Esophagus muscularis mucosa (tissue), 4 donors: ENCODE results near the gene COL5A1. TPM values are rescaled to one million over a fixed set of nuclear protein-coding genes. Genes with fewer than 3 reads are reported as not detected.
A peak's percentile ranks its signal among the peaks of the same experiment; 100 is the strongest.

Source experiments
- DNase-seq: peaks from one replicate; pipeline ENCODE4 v3.0.0-alpha.2; 2017; ENCODE audit errors: extremely low spot score
- H3K27ac ChIP-seq, 4 donors: fragments of 200-600 bp; sonication (generic); replicated peaks in 1 of 4; 1 replicate in 3 of 4; 2 replicates in 1 of 4; pipeline ENCODE4 v1.5.1; 2016 to 2019; ENCODE audit warnings: mild to moderate bottlenecking in 1 of 4
- H3K27me3 ChIP-seq, 4 donors: fragments of 200-600 bp; sonication (generic); one replicate each; pipeline versions ENCODE4 v1.5.1 to v1.6.0; 2016 to 2019
- H3K36me3 ChIP-seq, 4 donors: fragments of 200-600 bp; sonication (generic); one replicate each; pipeline ENCODE4 v1.5.1; 2016 to 2019
- H3K4me1 ChIP-seq, 4 donors: fragments of 200-600 bp; sonication (generic); one replicate each; pipeline ENCODE4 v1.5.1; 2016 to 2019
- H3K4me3 ChIP-seq, 4 donors: fragments of 200-600 bp; sonication (generic); 1 replicate in 2 of 4; 2 replicates in 2 of 4; pipeline ENCODE4 v1.5.1; 2016 to 2019; ENCODE audit warnings: mild to moderate bottlenecking in 4 of 4, moderate library complexity in 1 of 4
- H3K9me3 ChIP-seq, 4 donors: fragments of 200-600 bp; sonication (generic); 1 replicate in 3 of 4; 2 replicates in 1 of 4; pipeline ENCODE4 v1.5.1; 2016 to 2019
- EP300 ChIP-seq: sonication (generic); formaldehyde crosslinking; IDR thresholded peaks from one replicate; pipeline ENCODE4 v1.6.1; 2017; ENCODE audit warnings: antibody characterized with exemption
- POLR2A ChIP-seq: fragments of 450-650 bp; IDR thresholded peaks from one replicate; pipeline ENCODE4 v1.6.1; 2017; ENCODE audit warnings: antibody characterized with exemption, moderate library complexity, mild to moderate bottlenecking, low read depth
- POLR2AphosphoS5 ChIP-seq, 2 donors: sonication (generic); formaldehyde crosslinking; IDR thresholded peaks; one replicate each; pipeline ENCODE4 v1.6.1; 2017; ENCODE audit warnings: antibody characterized with exemption in 2 of 2
- WGBS: methylation state at CpG from one replicate; pipeline ENCODE4 v1.1.5; 2018; 5-methylcytosine and 5-hydroxymethylcytosine counted together
- intact Hi-C: fragments of 100-400 bp; cut with DNase I; formaldehyde crosslinking; loops from one replicate; pipeline ENCODE4 v1.15.1; 2023
- total RNA-seq, 4 donors: library from RNA; depleted of rRNA; stranded (reverse); fragments of >200 nt; gene quantifications; one replicate each; pipeline versions ENCODE4 v1.1.0 to v1.2.1, GENCODE V29; 2016
- TF ChIP-seq, protein P1 (sequence below), 3 experiments: fragments of 200-600 bp in 2 of 3; fragments of 450-650 bp in 1 of 3; sonication (generic) in 2 of 3; IDR thresholded peaks; one replicate each; pipeline ENCODE4 v1.5.1; 2017 to 2019; ENCODE audit warnings: antibody characterized with exemption in 3 of 3, mild to moderate bottlenecking in 2 of 3, moderate library complexity in 1 of 3

Gene COL5A1
- total RNA-seq, 4 donors from 2014 or later, result 36.0 to 89.5 (median 56.4) TPM

DNA sequence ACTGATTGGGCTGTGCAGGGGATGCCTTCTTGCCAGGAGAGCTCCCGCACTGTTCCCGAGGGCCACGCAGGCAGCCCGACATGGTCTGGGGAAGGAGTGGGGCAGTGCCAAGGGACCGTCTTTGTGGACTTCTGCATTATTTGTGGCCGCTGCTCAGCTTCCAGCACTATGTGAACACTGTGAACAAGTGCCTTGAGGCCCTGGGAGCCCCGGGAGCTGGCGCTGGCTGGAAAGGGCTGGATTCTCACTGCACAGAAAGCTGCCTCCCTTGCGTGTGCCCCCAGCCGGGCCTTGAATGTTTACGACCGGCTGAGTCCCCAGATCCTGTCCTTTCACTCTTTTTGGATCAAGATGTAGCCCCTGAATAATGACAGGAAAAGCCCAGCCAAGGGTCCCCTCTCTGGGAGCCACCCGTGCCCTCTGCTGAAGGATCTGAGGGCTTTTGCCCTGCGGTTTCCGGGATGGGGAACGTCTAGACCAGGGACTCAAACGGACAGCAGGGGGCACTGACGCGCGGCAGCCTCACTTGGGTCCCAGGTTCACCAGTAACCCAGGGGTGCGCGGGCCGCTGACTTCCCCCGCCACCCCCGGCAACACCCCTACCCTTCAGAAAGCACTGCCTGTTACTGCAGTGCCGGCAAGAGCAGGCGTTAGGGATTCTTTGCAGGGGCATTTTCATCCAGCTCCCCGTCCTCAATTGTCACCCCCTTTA lies 140.1 kb downstream of the COL5A1 start:
- WGBS, result 78% methylated on average over 18 of the region's 28 CpGs
- Histone ChIP-seq H3K4me1 (peaks cover 24 to 64% (median 62%) of the 10 kb centered on the region in 4 donors), H3K36me3 (peaks cover 4 to 52% (median 26%) of the 10 kb centered on the region in 4 donors), H3K9me3 (no peaks in the 10 kb centered on the region), H3K4me3 (no peak overlapping the region), H3K27me3 (no peaks in the 10 kb centered on the region), H3K27ac (no peak overlapping the region)
- no peak for DNase-seq
- intact Hi-C loops, result no loop called here
- TF ChIP-seq, protein P1, sequence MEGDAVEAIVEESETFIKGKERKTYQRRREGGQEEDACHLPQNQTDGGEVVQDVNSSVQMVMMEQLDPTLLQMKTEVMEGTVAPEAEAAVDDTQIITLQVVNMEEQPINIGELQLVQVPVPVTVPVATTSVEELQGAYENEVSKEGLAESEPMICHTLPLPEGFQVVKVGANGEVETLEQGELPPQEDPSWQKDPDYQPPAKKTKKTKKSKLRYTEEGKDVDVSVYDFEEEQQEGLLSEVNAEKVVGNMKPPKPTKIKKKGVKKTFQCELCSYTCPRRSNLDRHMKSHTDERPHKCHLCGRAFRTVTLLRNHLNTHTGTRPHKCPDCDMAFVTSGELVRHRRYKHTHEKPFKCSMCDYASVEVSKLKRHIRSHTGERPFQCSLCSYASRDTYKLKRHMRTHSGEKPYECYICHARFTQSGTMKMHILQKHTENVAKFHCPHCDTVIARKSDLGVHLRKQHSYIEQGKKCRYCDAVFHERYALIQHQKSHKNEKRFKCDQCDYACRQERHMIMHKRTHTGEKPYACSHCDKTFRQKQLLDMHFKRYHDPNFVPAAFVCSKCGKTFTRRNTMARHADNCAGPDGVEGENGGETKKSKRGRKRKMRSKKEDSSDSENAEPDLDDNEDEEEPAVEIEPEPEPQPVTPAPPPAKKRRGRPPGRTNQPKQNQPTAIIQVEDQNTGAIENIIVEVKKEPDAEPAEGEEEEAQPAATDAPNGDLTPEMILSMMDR (IDR thresholded peaks at IDR 0.05), result peak in 1 of 3 experiments; percentile 15
- no peak for TF ChIP-seq POLR2A

DNA sequence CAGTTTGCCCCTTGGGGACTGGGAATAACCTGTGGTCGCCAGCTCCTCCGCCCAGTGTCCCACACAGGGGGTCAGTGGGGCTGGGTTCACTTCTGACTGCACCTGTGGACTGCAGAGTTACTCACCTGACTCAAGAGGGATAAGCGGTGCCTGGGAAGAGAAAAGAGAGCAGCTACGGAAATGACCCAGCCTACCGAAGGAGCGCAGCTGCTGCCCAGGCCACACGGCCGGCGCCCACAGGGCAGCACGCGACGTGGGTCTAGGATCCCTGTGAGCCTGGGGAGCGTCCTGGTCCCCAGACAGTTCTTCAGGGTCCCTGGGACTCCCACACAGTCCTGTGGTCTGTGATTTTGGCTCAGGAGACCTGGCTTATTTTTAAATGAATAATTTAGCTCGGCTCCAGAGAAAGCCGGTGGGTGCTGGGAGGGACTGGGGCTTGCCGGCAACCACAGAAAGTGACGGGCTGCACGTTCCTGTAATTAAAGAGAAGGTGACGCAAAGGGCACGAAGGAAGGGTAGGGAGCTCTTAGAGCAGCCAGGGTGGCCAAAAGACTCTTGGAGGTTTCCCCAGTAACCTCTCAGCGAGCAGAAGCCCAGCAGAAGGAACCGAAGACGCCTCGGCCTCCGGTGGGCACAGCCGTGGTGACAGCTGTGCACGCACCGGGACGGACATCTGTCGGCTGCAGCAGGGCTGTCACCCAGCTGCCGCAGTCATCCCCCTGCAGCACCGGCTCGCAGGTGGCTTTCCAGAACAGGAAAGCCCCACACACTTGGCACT lies 141.5 kb downstream of the COL5A1 start:
- H3K4me3 ChIP-seq, result no peak overlapping the region
- H3K9me3 ChIP-seq, result no peaks in the 10 kb centered on the region
- 70% methylated on average over 23 of the region's 33 CpGs for WGBS
- peaks cover 4 to 62% (median 28%) of the 10 kb centered on the region in 4 donors for H3K36me3 ChIP-seq
- peaks cover 24 to 50% (median 49%) of the 10 kb centered on the region in 4 donors for H3K4me1 ChIP-seq
- H3K27ac ChIP-seq, result peak overlapping the region in 1 of 4 donors; percentile 29
- TF ChIP-seq, protein P1 (IDR thresholded peaks at IDR 0.05), result no peak
- TF ChIP-seq POLR2A (no peak), EP300 (no peak), POLR2AphosphoS5 (IDR thresholded peaks at IDR 0.05) (no peak)
- intact Hi-C loops, result no loop called here
- no peaks in the 10 kb centered on the region for H3K27me3 ChIP-seq
- DNase-seq, result no peak

DNA sequence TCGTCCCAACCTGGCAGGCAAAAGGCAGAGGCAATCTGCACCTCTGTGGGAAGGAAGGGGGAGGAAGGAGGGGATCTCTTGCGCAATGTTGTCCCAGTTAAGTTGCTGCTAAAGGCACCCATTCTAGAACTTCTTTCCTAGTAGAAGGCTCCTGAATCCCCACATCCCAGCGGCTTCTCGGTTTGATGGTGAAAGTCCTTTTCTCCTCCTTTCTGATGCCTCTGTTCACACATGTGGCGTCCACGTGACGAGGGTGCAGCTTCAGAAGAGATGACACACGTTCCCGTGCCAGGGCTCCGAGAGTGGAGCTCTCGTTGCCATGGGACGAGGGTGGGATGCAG lies 142.1 kb downstream of the COL5A1 start:
- TF ChIP-seq POLR2AphosphoS5 (IDR thresholded peaks at IDR 0.05) (no peak), EP300 (no peak), POLR2A (no peak)
- TF ChIP-seq, protein P1 (IDR thresholded peaks at IDR 0.05), result no peak
- intact Hi-C loops, result no loop called here
- Histone ChIP-seq H3K27ac (peak overlapping the region in 2 of 4 donors; percentile 1 to 29), H3K4me1 (peaks cover 21 to 49% (median 48%) of the 10 kb centered on the region in 4 donors), H3K27me3 (no peaks in the 10 kb centered on the region), H3K9me3 (no peaks in the 10 kb centered on the region), H3K36me3 (peaks cover 4 to 62% (median 28%) of the 10 kb centered on the region in 4 donors), H3K4me3 (no peak overlapping the region)
- 88% methylated on average over 11 of the region's 12 CpGs for WGBS
- DNase-seq, result no peak

DNA sequence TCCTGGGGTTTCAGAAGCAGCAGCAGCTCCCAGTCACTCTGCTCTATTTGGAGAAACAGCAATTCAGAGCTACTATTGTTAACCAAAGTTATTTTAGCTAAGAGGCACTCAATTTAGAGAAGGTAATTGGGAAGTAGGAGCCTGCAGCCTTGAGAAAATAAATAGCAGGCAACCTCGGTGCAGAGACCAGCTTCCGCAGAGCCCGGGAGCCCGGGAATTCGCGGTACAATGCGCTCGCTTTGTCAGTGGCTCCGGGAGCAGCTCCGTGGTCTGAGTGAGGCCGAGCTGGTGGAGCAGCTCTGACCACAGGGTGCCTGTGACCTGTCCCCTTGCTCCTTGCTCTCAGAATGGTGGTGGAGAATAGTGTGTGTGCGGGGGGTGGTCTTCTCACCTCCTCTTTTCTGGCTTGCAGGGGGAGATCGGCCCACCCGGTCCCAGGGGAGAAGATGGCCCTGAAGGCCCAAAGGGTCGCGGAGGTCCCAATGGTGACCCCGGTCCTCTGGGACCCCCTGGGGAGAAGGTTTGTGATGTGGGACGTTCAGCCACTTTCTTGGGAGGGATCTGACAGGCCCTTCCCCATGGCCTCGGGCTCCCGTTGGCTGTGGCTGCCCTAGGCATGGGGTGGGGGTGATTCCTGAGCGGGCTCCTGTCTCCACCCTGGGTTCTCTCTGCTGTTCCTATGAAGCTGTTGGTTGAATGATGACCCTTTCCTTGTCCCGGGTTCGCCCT lies 143.1 kb downstream of the COL5A1 start:
- TF ChIP-seq, protein P1 (IDR thresholded peaks at IDR 0.05), result no peak
- TF ChIP-seq POLR2A (no peak), POLR2AphosphoS5 (IDR thresholded peaks at IDR 0.05) (no peak), EP300 (no peak)
- intact Hi-C loops, result no loop called here
- Histone ChIP-seq H3K4me3 (no peak overlapping the region), H3K4me1 (peaks cover 16 to 49% (median 47%) of the 10 kb centered on the region in 4 donors), H3K36me3 (peaks cover 4 to 71% (median 31%) of the 10 kb centered on the region in 4 donors), H3K27me3 (no peaks in the 10 kb centered on the region), H3K9me3 (no peaks in the 10 kb centered on the region), H3K27ac (peak overlapping the region; percentile 1 to 52 (median 6))
- DNase-seq, result no peak
- 85% methylated on average over 15 of the region's 23 CpGs for WGBS
